Neural crest cell (in vitro differentiated cells): ENCODE data around the gene CLN5. TPM values are rescaled to one million over a fixed set of nuclear protein-coding genes. Genes with fewer than 3 reads are reported as not detected.

Source experiments
- DNase-seq: peaks from one replicate; pipeline ENCODE4 v3.0.0; 2021; ENCODE audit warnings: low read depth, mixed read lengths, low spot score
- H3K27ac Mint-ChIP-seq: one replicate; pipeline ENCODE4 v1.8.0; 2021; ENCODE audit warnings: mild to moderate bottlenecking, mixed read lengths; ENCODE audit not compliant: unreplicated experiment
- H3K27me3 Mint-ChIP-seq: 2 replicates; pipeline ENCODE4 v1.8.0; 2021; ENCODE audit warnings: low read depth, mild to moderate bottlenecking, mixed read lengths
- H3K36me3 Mint-ChIP-seq: 2 replicates; pipeline ENCODE4 v1.8.0; 2021; ENCODE audit warnings: low read depth, mild to moderate bottlenecking, mixed read lengths
- H3K4me1 Mint-ChIP-seq: 2 replicates; pipeline ENCODE4 v1.8.0; 2021; ENCODE audit warnings: mixed read lengths
- H3K4me3 Mint-ChIP-seq: one replicate; pipeline ENCODE4 v1.8.0; 2021; ENCODE audit warnings: mild to moderate bottlenecking, mixed read lengths
- H3K9me3 Mint-ChIP-seq: 2 replicates; pipeline ENCODE4 v1.8.0; 2021; ENCODE audit warnings: mixed read lengths
- CTCF ChIP-seq: fragments of 200-600 bp; sonication (generic); conservative IDR thresholded peaks from 2 replicates; pipeline ENCODE4 v1.5.0; 2021; ENCODE audit warnings: antibody characterized with exemption, mild to moderate bottlenecking
- total RNA-seq: library from RNA; stranded (reverse); gene quantifications from 2 replicates; pipeline ENCODE4 v1.2.1, GENCODE V29; 2021

CLN5 gene
- total RNA-seq, 1 donor from 2014 or later = 17.3 TPM

- Mint-ChIP-seq H3K27ac (no peak overlapping the region), H3K27me3 (no peaks in the 10 kb centered on the region), H3K4me3 (no peak overlapping the region), H3K36me3 (no peaks in the 10 kb centered on the region), H3K4me1 (peaks cover 17% of the 10 kb centered on the region), H3K9me3 (peaks cover 3% of the 10 kb centered on the region)
- TF ChIP-seq CTCF = no peak
- no peak for DNase-seq
Measured at GRCh38 chr13:76969488-76970365, 22.2 kb upstream of the CLN5 start.

- peaks cover 8% of the 10 kb centered on the region for H3K4me1 Mint-ChIP-seq
- TF ChIP-seq CTCF = no peak
- H3K4me3 Mint-ChIP-seq = no peak overlapping the region
- peaks cover 3% of the 10 kb centered on the region for H3K9me3 Mint-ChIP-seq
- H3K27me3 Mint-ChIP-seq = no peaks in the 10 kb centered on the region
- H3K27ac Mint-ChIP-seq = no peak overlapping the region
- H3K36me3 Mint-ChIP-seq = no peaks in the 10 kb centered on the region
- DNase-seq = no peak
Measured at GRCh38 chr13:76971215-76971614, 20.7 kb upstream of the CLN5 start.

GRCh38 chr13:76971851-76972829, 19.7 kb upstream of the CLN5 start:
- DNase-seq = no peak
- no peak overlapping the region for H3K4me3 Mint-ChIP-seq
- peaks cover 3% of the 10 kb centered on the region for H3K9me3 Mint-ChIP-seq
- H3K27me3 Mint-ChIP-seq = no peaks in the 10 kb centered on the region
- no peak overlapping the region for H3K27ac Mint-ChIP-seq
- no peaks in the 10 kb centered on the region for H3K36me3 Mint-ChIP-seq
- TF ChIP-seq CTCF = no peak
- no peaks in the 10 kb centered on the region for H3K4me1 Mint-ChIP-seq

GRCh38 chr13:76973920-76974617, 17.8 kb upstream of the CLN5 start:
- Mint-ChIP-seq H3K36me3 (no peaks in the 10 kb centered on the region), H3K27me3 (peaks cover 10% of the 10 kb centered on the region), H3K4me3 (no peak overlapping the region), H3K27ac (no peak overlapping the region), H3K9me3 (no peaks in the 10 kb centered on the region), H3K4me1 (peaks cover 3% of the 10 kb centered on the region)
- no peak for DNase-seq
- no peak for TF ChIP-seq CTCF

GRCh38 chr13:76974618-76974975, 17.3 kb upstream of the CLN5 start:
- Mint-ChIP-seq H3K4me3 (no peak overlapping the region), H3K9me3 (no peaks in the 10 kb centered on the region), H3K27ac (no peak overlapping the region), H3K4me1 (peaks cover 5% of the 10 kb centered on the region), H3K36me3 (no peaks in the 10 kb centered on the region), H3K27me3 (peaks cover 11% of the 10 kb centered on the region)
- no peak for DNase-seq
- TF ChIP-seq CTCF = no peak
